WTC11 (cell line): ENCODE results near the gene ACOD1. TPM values are rescaled to one million over a fixed set of nuclear protein-coding genes. Genes with fewer than 3 reads are reported as not detected.
A peak's percentile ranks its signal among the peaks of the same experiment; 100 is the strongest.

Source experiments
- ATAC-seq: fragments of 200-7000 bp; cut with Tn5 transposase; 2 replicates; pipeline ENCODE4 v1.10.0; 2021; ENCODE audit warnings: mild to moderate bottlenecking, moderate library complexity
- CTCF ChIA-PET: fragments of 300-600 bp; sonication (Branson Sonifier 250); formaldehyde crosslinking; loops from one replicate; lab custom pipeline; 2021; ENCODE audit warnings: antibody characterized with exemption; lab: Charles Lee
- POLR2A ChIA-PET: fragments of 350-600 bp; sonication (Branson Sonifier 250); formaldehyde crosslinking; loops from one replicate; lab custom pipeline; 2021; ENCODE audit warnings: antibody characterized with exemption; lab: Charles Lee
- DNase-seq: peaks from one replicate; pipeline ENCODE4 v3.0.0; 2021; ENCODE audit warnings: low spot score
- H3K27ac Mint-ChIP-seq: 2 replicates; pipeline ENCODE4 v1.8.0; 2021; ENCODE audit warnings: mixed read lengths
- H3K27me3 Mint-ChIP-seq: 2 replicates; pipeline ENCODE4 v1.8.0; 2021; ENCODE audit warnings: low read depth, mild to moderate bottlenecking, moderate library complexity, mixed read lengths
- H3K36me3 Mint-ChIP-seq: 2 replicates; pipeline ENCODE4 v1.8.0; 2021; ENCODE audit warnings: mixed read lengths
- H3K4me1 Mint-ChIP-seq: 2 replicates; pipeline ENCODE4 v1.8.0; 2022; ENCODE audit warnings: mixed read lengths
- H3K4me3 Mint-ChIP-seq: 2 replicates; pipeline ENCODE4 v1.8.0; 2021; ENCODE audit warnings: mild to moderate bottlenecking, moderate library complexity, mixed read lengths
- H3K9me3 Mint-ChIP-seq: 2 replicates; pipeline ENCODE4 v1.8.0; 2021; ENCODE audit warnings: mixed read lengths
- AFF4 ChIP-seq: sonication (generic); formaldehyde crosslinking; IDR thresholded peaks from 2 replicates; pipeline ENCODE4 v1.8.1; 2023; ENCODE audit warnings: mild to moderate bottlenecking, missing genetic modification reagents, borderline replicate concordance
- ARID4B ChIP-seq: sonication (generic); formaldehyde crosslinking; IDR thresholded peaks from 2 replicates; pipeline ENCODE4 v1.8.0; 2023; ENCODE audit warnings: missing genetic modification reagents, mild to moderate bottlenecking, borderline replicate concordance
- CREM ChIP-seq: sonication (generic); formaldehyde crosslinking; IDR thresholded peaks from 2 replicates; pipeline ENCODE4 v1.8.1; 2022; ENCODE audit warnings: mild to moderate bottlenecking, missing genetic modification reagents, moderate library complexity
- GRHL2 ChIP-seq: fragments of 250-450 bp; sonication (Bioruptor Pico); IDR thresholded peaks from 2 replicates; pipeline ENCODE4 v1.8.0; 2022; ENCODE audit warnings: mild to moderate bottlenecking, moderate library complexity; ENCODE audit not compliant: insufficient replicate concordance, severe bottlenecking
- JAZF1 ChIP-seq: fragments of 250-450 bp; sonication (Bioruptor Pico); IDR thresholded peaks from 2 replicates; pipeline ENCODE4 v1.9.0; 2021; ENCODE audit warnings: moderate library complexity, mild to moderate bottlenecking, inconsistent platforms
- JUN ChIP-seq: sonication (generic); formaldehyde crosslinking; IDR thresholded peaks from 2 replicates; pipeline ENCODE4 v1.8.0; 2023; ENCODE audit warnings: mild to moderate bottlenecking, missing genetic modification reagents
- KAT7 ChIP-seq: sonication (generic); formaldehyde crosslinking; IDR thresholded peaks from 2 replicates; pipeline ENCODE4 v1.8.1; 2023; ENCODE audit warnings: missing genetic modification reagents, mild to moderate bottlenecking, borderline replicate concordance
- MAX ChIP-seq: sonication (generic); formaldehyde crosslinking; IDR thresholded peaks from 2 replicates; pipeline ENCODE4 v1.8.0; 2022; ENCODE audit warnings: mild to moderate bottlenecking, missing genetic modification reagents
- NFE2L1 ChIP-seq: sonication (generic); formaldehyde crosslinking; IDR thresholded peaks from 2 replicates; pipeline ENCODE4 v1.8.1; 2023; ENCODE audit warnings: missing genetic modification reagents
- PREB ChIP-seq: sonication (generic); formaldehyde crosslinking; IDR thresholded peaks from 2 replicates; pipeline ENCODE4 v1.8.1; 2022; ENCODE audit warnings: mild to moderate bottlenecking, missing genetic modification reagents, moderate library complexity, borderline replicate concordance
- SMAD3 ChIP-seq: sonication (generic); formaldehyde crosslinking; IDR thresholded peaks from 2 replicates; pipeline ENCODE4 v1.8.0; 2022; ENCODE audit warnings: missing genetic modification reagents, mild to moderate bottlenecking, borderline replicate concordance
- SMAD4 ChIP-seq: sonication (generic); formaldehyde crosslinking; IDR thresholded peaks from 2 replicates; pipeline ENCODE4 v1.8.0; 2022; ENCODE audit warnings: mild to moderate bottlenecking, missing genetic modification reagents
- TEAD1 ChIP-seq: sonication (generic); formaldehyde crosslinking; IDR thresholded peaks from 2 replicates; pipeline ENCODE4 v1.8.0; 2022; ENCODE audit warnings: mild to moderate bottlenecking, missing genetic modification reagents
- ZBTB21 ChIP-seq: sonication (generic); formaldehyde crosslinking; IDR thresholded peaks from 2 replicates; pipeline ENCODE4 v1.8.1; 2023; ENCODE audit warnings: mild to moderate bottlenecking, missing genetic modification reagents, borderline replicate concordance
- ZBTB43 ChIP-seq: sonication (generic); formaldehyde crosslinking; IDR thresholded peaks from 2 replicates; pipeline ENCODE4 v1.8.1; 2023; ENCODE audit warnings: mild to moderate bottlenecking, missing genetic modification reagents
- ZNF121 ChIP-seq: sonication (generic); formaldehyde crosslinking; IDR thresholded peaks from 2 replicates; pipeline ENCODE4 v1.8.0; 2023; ENCODE audit warnings: missing genetic modification reagents
- ZNF138 ChIP-seq: sonication (generic); formaldehyde crosslinking; conservative IDR thresholded peaks from 2 replicates; pipeline ENCODE4 v1.8.1; 2022; ENCODE audit warnings: mild to moderate bottlenecking, moderate library complexity, missing genetic modification reagents
- ZNF219 ChIP-seq: sonication (generic); formaldehyde crosslinking; IDR thresholded peaks from 2 replicates; pipeline ENCODE4 v1.8.0; 2023; ENCODE audit warnings: missing genetic modification reagents, mild to moderate bottlenecking, borderline replicate concordance
- ZNF281 ChIP-seq: sonication (generic); formaldehyde crosslinking; IDR thresholded peaks from 2 replicates; pipeline ENCODE4 v1.8.0; 2023; ENCODE audit warnings: mild to moderate bottlenecking, missing genetic modification reagents
- total RNA-seq: library from RNA; stranded (reverse); gene quantifications from 3 replicates; pipeline ENCODE4 v1.2.3, GENCODE V29; 2021

ACOD1 gene
- total RNA-seq, 1 experiment from 2014 or later, result not detected

- no peak for DNase-seq
- ATAC-seq, result no peak
- TF ChIP-seq ZBTB43 (CRISPR knock-in tag) (no peak), SMAD3 (no peak), JUN (no peak), ZNF138 (CRISPR knock-in tag) (no peak), PREB (no peak), ZBTB21 (CRISPR knock-in tag) (no peak), ZNF281 (no peak), ZNF121 (CRISPR knock-in tag) (no peak), KAT7 (CRISPR knock-in tag) (no peak), SMAD4 (CRISPR knock-in tag) (no peak), GRHL2 (CRISPR knock-in tag) (no peak), CREM (no peak), JAZF1 (CRISPR knock-in tag) (no peak), TEAD1 (CRISPR knock-in tag) (no peak), NFE2L1 (CRISPR knock-in tag) (no peak)
- peak overlapping the region; percentile 99 for H3K4me3 Mint-ChIP-seq
- ChIA-PET POLR2A (interaction anchor here (1.8 kb wide), 1 partner anchor 9 kb away, joined by 5 read pairs; no protein-coding TSS in a partner anchor), CTCF (interaction anchor here (0.6 to 1.5 kb wide), 4 partner anchors 9 to 108 kb away, joined by 3 to 4 read pairs (median 3); no protein-coding TSS in a partner anchor)
- peaks cover 11% of the 10 kb centered on the region for H3K36me3 Mint-ChIP-seq
- no peak overlapping the region for H3K27ac Mint-ChIP-seq
- 0 out of 2 replicates have a peak, but pooled peaks cover 4% of the 10 kb centered on the region for H3K27me3 Mint-ChIP-seq
- H3K9me3 Mint-ChIP-seq, result no peaks in the 10 kb centered on the region
- H3K4me1 Mint-ChIP-seq, result peaks cover 17% of the 10 kb centered on the region
These were observed 44.7 kb downstream of the ACOD1 start for GRCh38 chr13:76993021-76993420.

- ATAC-seq, result no peak
- Mint-ChIP-seq H3K4me1 (peaks cover 17% of the 10 kb centered on the region), H3K27ac (no peak overlapping the region), H3K4me3 (peak overlapping the region; percentile 99), H3K36me3 (peaks cover 11% of the 10 kb centered on the region), H3K27me3 (0 out of 2 replicates have a peak, but pooled peaks cover 4% of the 10 kb centered on the region), H3K9me3 (no peaks in the 10 kb centered on the region)
- TF ChIP-seq ZNF281, result no peak
- TF ChIP-seq ARID4B, result no peak
- no peak for TF ChIP-seq ZNF219 (CRISPR knock-in tag)
- TF ChIP-seq AFF4 (CRISPR knock-in tag), result no peak
- TF ChIP-seq MAX, result no peak
- TF ChIP-seq SMAD3, result no peak
- CTCF ChIA-PET, result no interaction called here
- POLR2A ChIA-PET, result no interaction called here
- no peak for DNase-seq
These were observed 45.2 kb downstream of the ACOD1 start for GRCh38 chr13:76993473-76993872.
